ENCODE data around the gene NRXN3. TPM values are rescaled to one million over a fixed set of nuclear protein-coding genes. Genes with fewer than 3 reads are reported as not detected.

NRXN3 gene
- total RNA-seq, 1 experiment from 2014 or later, result 1.1 TPM

GRCh38 chr14:78314484-78314883 is 144.3 kb downstream of the NRXN3 start:
- H3K27me3 ChIP-seq (ENCODE audit: low read length), result peaks cover 7% of the 10 kb centered on the region; the same call in 1 of the 2 replicates
- no TSS peak for BruUV-seq (replicated peaks)
- H3K4me1 ChIP-seq (ENCODE audit: insufficient read depth, low read length), result no peaks in the 10 kb centered on the region
- H3K4me2 ChIP-seq (ENCODE audit: low read length), result no peak overlapping the region
- H3K79me2 ChIP-seq (ENCODE audit: low read length), result no peaks in the 10 kb centered on the region
- no peaks in the 10 kb centered on the region for H3K36me3 ChIP-seq (ENCODE audit: low read depth, low read length)
- POLR2A ChIA-PET (ENCODE audit: unreplicated experiment), result no interaction called here
- H3K9ac ChIP-seq (ENCODE audit: low read length), result no peak overlapping the region
- CTCF ChIA-PET, result no interaction called here
- H3K9me3 ChIP-seq (ENCODE audit: low read length), result no peaks in the 10 kb centered on the region; the same call in 1 of the 2 replicates
- H2AFZ ChIP-seq (ENCODE audit: low read length), result no peak overlapping the region
- no peak overlapping the region for H3K27ac ChIP-seq (ENCODE audit: low read length)
- H3K9me2 ChIP-seq (replicated peaks; ENCODE audit: low read length), result no peaks in the 10 kb centered on the region
- DNase-seq, result no peak
- no peak for TF ChIP-seq EZH2 (IDR thresholded peaks at IDR 0.05; ENCODE audit: low read length, unreplicated experiment)
- TF ChIP-seq EZH2phosphoT487 (IDR thresholded peaks at IDR 0.05; ENCODE audit: borderline replicate concordance, low read length), result no peak
- no peak for TF ChIP-seq CTCF (conservative IDR thresholded peaks at IDR 0.05; ENCODE audit: low read depth, low read length)
- no peak overlapping the region for H3K4me3 ChIP-seq (ENCODE audit: low read length)
- ATAC-seq, result no peak
- intact Hi-C loops (cut with micrococcal nuclease), result no loop called here
- H4K20me1 ChIP-seq (ENCODE audit: low read length), result no peaks in the 10 kb centered on the region
- no peaks in the 10 kb centered on the region for H3F3A ChIP-seq (ENCODE audit: low read length, unreplicated experiment)

- H3F3A ChIP-seq (ENCODE audit: low read length, unreplicated experiment), result no peaks in the 10 kb centered on the region
- no peak overlapping the region for H2AFZ ChIP-seq (ENCODE audit: low read length)
- DNase-seq (no peak), ATAC-seq (no peak)
- H3K27ac ChIP-seq (ENCODE audit: low read length), result no peak overlapping the region
- ChIA-PET POLR2A (ENCODE audit: unreplicated experiment) (no interaction called here), CTCF (no interaction called here)
- no peak overlapping the region for H3K9ac ChIP-seq (ENCODE audit: low read length)
- no peaks in the 10 kb centered on the region for H3K79me2 ChIP-seq (ENCODE audit: low read length)
- no peaks in the 10 kb centered on the region for H3K36me3 ChIP-seq (ENCODE audit: low read depth, low read length)
- no peak overlapping the region for H3K4me2 ChIP-seq (ENCODE audit: low read length)
- no peak overlapping the region for H3K4me3 ChIP-seq (ENCODE audit: low read length)
- peaks cover 7% of the 10 kb centered on the region; the same call in 1 of the 2 replicates for H3K27me3 ChIP-seq (ENCODE audit: low read length)
- no peaks in the 10 kb centered on the region for H3K4me1 ChIP-seq (ENCODE audit: insufficient read depth, low read length)
- no peaks in the 10 kb centered on the region for H4K20me1 ChIP-seq (ENCODE audit: low read length)
- intact Hi-C loops (cut with micrococcal nuclease), result no loop called here
- no peaks in the 10 kb centered on the region for H3K9me2 ChIP-seq (replicated peaks; ENCODE audit: low read length)
- TF ChIP-seq CTCF (conservative IDR thresholded peaks at IDR 0.05; ENCODE audit: low read depth, low read length), result no peak
- TF ChIP-seq EZH2 (IDR thresholded peaks at IDR 0.05; ENCODE audit: low read length, unreplicated experiment), result no peak
- TF ChIP-seq EZH2phosphoT487 (IDR thresholded peaks at IDR 0.05; ENCODE audit: borderline replicate concordance, low read length), result no peak
- H3K9me3 ChIP-seq (ENCODE audit: low read length), result no peaks in the 10 kb centered on the region; the same call in 1 of the 2 replicates
- no TSS peak for BruUV-seq (replicated peaks)
Measured at GRCh38 chr14:78316052-78316451, 145.9 kb downstream of the NRXN3 start.

- Histone ChIP-seq H3K4me1 (ENCODE audit: insufficient read depth, low read length) (no peaks in the 10 kb centered on the region), H4K20me1 (ENCODE audit: low read length) (no peaks in the 10 kb centered on the region), H2AFZ (ENCODE audit: low read length) (no peak overlapping the region), H3K4me3 (ENCODE audit: low read length) (no peak overlapping the region), H3K4me2 (ENCODE audit: low read length) (no peak overlapping the region), H3K9ac (ENCODE audit: low read length) (no peak overlapping the region), H3K27ac (ENCODE audit: low read length) (no peak overlapping the region), H3K9me3 (ENCODE audit: low read length) (no peaks in the 10 kb centered on the region; the same call in 1 of the 2 replicates), H3F3A (ENCODE audit: low read length, unreplicated experiment) (no peaks in the 10 kb centered on the region), H3K36me3 (ENCODE audit: low read depth, low read length) (no peaks in the 10 kb centered on the region), H3K9me2 (replicated peaks; ENCODE audit: low read length) (no peaks in the 10 kb centered on the region), H3K27me3 (ENCODE audit: low read length) (peaks cover 7% of the 10 kb centered on the region; the same call in 1 of the 2 replicates), H3K79me2 (ENCODE audit: low read length) (no peaks in the 10 kb centered on the region)
- no peak for DNase-seq
- BruUV-seq (replicated peaks), result no TSS peak
- TF ChIP-seq CTCF (conservative IDR thresholded peaks at IDR 0.05; ENCODE audit: low read depth, low read length) (no peak), EZH2phosphoT487 (IDR thresholded peaks at IDR 0.05; ENCODE audit: borderline replicate concordance, low read length) (no peak), EZH2 (IDR thresholded peaks at IDR 0.05; ENCODE audit: low read length, unreplicated experiment) (no peak)
- intact Hi-C loops (cut with micrococcal nuclease), result no loop called here
- ATAC-seq, result no peak
- ChIA-PET CTCF (no interaction called here), POLR2A (ENCODE audit: unreplicated experiment) (no interaction called here)
Measured at GRCh38 chr14:78316786-78317185, 146.6 kb downstream of the NRXN3 start.
